HG03066 (cell line): Measurements from ENCODE around the gene TLX2.

Experiments used
- ATAC-seq: cut with Tn5 transposase; IDR thresholded peaks from one replicate; pipeline ENCODE4 v1.9.1; 2021; ENCODE audit warnings: low read depth; ENCODE audit not compliant: unreplicated experiment

The TLX2 gene

DNA sequence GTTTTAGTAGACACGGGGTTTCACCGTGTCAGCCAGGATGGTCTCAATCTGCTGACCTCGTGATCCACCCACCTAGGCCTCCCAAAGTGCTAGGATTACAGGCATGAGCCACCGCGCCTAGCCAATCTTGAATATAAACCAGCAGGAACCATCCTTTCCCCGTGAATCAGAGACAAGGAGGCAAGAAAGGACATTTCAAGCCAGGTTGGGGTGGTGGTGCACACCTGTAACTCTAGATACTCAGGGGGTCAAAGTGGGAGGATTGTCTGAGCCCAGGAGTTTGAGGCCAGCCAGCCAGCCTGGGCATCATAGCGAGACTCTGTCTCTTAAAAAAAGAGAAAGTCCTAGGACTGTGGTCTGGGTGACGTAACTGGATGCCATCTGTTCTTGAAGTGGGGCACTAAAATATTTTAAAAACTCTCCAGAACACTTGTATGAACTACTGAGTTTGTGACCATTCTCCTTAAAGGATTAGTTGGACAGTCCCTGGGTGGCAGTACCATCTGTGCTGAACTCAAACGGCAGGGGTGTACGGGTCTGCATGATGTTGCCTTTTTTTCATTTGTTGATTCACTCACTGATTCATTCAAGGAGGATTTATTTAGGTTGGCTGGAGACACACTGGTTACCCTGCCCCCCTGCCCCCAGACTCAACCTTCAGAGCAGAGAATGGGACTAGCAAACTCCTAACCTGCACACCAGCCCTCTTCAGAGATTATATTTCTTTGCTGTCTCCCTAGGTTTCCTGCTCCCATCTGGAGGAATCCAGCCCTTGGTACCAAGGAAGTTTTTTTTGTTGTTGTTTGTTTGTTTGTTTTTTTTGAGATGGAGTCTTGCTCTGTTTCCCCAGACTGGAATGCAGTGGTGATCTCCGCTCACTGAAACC, 2.9 kb upstream of the TLX2 start:
- ATAC-seq, result no peak

DNA sequence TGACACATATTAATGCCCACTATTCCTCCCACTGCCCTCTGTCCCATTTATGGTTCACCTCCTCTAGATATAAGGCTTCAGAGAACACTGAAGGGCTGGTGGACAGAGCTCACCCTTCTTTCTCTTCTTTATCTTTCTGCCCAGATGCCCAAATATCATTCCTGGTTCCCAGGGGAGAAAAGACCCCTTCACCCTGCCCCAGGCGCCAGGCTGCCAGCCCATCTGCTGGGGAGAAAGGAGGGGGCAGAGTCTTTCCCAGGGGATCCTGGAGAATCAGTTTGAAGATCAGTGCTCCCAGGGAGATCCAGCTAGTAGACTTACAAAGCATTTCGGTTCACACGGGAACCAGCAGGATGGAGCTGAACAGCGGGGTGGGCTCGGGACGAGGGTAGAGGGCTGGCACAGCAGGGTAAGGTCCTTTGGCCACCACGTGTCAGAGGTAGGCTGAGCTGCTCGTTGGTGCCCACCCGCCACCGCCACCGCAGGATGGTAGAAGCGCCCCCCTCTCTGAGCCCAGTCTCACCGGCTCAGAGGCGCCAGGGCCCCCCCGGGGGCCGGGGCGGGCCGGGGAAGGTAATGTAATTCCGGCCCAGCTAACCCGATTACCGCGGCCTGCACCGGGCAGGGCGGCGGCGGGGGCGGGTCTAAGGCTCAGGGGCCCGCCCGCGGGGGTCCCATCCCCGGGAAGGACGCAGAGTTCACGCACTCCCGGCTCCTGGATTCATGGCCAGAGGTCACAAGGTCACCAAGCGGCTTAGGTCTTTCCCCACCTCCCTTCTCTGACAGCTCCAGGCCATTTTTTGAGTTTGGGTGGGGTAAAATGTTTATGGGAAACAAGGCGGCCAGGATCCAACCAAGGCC, 1.3 kb upstream of the TLX2 start:
- ATAC-seq, result no peak

DNA sequence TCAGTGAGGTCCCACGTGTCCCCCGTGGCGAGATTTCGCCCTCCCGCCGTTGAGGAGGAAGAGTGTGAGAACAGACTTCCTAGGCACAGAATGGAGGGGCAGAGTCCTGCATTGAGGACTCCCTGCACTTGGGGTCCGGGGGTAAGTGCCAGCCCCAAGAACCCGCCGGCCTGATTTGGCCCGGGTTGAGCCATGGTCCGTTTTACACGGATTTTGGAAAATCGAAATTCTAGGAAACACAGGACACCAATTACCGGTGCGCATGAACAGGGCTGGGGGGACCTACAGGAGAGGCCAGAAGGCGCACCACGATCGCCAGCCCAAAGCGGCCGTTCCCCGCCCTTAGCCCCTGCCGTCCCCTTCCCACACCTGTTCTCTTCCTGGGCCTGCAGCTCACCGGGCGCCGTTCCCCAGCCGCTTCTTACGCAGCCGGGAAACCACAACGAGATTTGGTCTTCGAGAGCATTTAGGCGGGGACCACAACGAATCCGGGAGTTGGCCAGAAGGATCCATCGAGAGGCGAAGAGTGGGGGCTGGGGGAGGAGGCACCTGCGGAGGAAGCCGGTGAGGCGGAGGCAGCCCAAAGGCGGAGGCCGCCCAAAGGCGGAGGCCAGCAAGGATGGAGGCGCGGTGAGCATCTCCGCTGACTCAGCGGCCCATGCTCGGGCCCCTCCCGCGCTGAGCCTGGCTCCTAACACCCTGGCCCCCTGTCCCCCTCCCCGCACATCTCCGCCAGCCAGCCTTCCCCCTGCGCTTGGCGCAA, 464 bp upstream of the TLX2 start:
- no peak for ATAC-seq

DNA sequence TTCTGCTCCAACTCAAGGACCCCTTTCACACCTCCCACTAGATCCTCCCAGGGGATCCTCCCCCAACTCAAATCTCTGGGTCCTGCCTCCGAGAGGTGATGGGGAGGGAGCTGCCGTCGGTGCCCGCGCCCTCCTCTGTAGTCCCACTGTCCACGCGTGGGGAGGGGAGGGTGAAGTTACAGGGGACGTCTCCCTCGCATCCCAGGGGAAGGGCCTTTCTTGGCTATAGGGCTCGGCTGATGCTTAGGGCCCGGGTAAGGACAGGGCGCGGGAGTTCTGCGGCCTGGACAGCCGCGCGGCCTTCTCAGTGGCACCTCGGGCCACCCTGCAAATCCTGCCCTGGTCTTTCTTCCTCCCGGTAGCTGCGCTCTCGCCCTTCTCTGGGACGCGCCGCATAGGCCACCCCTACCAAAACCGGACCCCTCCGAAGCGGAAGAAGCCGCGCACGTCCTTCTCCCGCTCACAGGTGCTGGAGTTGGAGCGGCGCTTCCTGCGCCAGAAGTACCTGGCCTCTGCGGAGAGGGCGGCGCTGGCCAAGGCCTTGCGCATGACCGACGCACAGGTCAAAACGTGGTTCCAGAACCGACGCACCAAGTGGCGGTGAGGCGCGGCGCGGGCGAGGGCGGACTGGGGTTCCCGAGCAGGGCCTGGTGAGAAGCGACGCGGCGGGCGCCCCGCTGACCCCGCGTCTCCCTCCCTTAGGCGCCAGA, 1.2 kb downstream of the TLX2 start:
- no peak for ATAC-seq

DNA sequence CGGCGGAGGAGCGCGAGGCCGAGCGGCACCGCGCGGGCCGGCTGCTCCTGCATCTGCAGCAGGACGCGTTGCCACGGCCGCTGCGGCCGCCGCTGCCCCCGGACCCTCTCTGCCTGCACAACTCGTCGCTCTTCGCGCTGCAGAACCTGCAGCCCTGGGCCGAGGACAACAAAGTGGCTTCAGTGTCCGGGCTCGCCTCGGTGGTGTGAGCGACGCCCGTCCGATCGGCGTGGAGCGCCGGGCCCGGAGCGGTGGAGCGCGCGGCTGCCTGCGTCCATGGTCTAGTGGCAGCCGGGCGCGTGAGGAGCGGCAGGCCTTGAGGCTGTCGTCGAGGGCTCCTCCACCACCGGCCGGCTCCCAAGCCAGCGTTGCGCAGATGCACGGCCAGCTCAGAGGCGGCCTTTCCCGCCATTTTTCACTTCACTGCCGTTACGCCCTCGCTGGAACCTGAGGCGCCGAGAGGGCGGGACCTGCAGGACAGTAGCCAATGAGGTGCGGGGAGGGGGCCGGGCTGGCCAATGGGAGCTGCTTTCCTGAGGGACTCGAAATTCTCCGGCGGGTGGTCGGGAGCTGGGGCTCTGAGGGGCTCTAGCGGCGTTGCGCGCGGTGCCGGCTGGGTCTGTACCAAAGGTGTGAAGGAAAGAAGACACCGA, 1.9 kb downstream of the TLX2 start:
- ATAC-seq, result no peak

DNA sequence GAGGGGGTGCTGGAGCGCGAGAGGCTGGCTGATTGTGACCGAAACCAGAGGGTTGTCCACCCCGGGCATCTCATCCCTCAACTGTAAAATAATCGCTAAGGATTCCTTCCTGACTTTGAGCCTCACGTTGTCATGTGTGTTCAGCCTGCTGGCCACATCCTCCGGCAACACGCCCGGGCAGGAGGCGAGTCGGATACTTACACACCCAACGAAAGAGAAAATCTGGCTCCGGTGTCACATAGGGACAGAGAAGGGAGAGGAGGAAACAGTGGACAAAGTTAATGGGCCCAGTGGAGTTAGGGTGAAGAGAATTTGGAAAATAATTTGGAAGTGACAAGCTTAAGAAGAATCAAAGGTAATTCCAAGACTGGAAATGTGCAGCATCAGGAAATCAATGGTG, 2.4 kb downstream of the TLX2 start:
- no peak for ATAC-seq

DNA sequence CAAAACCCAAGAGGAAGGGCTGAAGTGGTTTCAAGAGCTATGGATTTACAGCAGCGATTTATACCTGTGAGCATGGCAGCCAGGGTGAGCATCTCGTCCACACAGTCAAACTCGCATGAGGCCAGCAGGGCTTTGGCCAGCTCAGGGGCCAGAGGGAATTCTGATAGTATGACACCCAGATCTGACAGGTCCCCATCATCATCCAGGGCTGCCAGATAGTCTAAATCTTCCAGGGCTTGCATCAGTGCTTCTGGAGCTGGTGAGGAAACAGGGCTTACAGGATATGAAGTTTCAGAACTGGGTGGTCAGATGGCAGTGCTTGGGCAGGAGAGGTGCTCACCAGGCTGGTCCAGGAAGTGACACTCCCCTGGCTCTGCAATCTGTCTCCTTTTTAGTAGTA, 8.3 kb downstream of the TLX2 start:
- ATAC-seq, result no peak

DNA sequence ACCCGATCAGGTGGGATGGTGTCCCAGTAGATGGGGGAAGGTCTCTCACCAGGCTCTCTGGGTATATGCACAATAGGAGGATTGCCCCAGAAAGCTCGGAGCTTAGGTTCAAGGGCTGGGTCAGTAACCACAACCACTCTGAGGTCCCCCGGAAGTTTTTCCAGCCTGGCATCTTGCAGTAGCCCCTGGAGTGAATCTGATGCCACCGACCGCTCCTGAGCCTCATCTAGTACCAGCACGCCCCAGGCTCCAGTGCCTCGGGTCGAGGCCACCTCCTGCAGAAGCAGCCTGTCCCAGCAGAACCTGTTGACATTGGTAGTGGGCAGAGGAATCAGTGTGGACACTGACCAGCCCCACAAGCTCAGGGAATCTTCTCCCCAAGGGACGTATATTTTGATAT, 9.8 kb downstream of the TLX2 start:
- ATAC-seq, result no peak

DNA sequence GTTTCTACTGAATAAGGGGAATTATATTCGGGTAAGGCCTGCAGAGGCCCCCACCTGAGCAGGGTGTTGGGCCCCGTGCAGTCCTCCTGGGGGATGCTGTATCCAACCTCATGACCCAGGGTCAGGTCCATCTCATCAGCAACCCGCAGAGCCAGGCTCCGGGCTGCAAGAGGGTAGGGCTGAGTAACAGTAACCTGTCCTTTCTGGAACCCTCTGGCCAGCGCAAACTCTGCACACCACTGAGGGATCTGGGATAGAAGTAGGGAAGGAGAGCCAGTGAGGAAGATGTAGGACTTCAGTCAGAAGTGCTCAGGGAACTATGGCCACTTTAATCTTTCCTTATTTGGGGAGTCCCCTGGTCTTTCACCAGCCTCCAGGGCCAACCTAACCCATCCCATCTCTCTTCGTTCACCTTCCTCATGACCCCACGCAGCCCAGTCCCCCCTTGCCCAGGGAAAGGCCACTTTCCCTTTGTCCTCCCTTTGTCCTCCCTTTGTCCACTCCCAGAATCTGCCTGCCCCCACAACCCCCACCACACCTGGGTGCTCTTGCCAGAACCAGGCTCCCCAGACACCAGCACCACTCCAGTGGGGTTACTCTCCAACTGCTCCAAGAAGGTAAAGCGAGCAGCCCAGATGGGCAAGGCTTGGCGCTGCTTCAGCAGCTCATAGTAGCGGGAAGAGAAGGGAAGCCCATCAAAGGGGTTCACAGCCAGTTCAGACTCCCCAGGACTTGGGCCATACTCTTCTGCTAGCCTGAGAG, 10.9 kb downstream of the TLX2 start:
- ATAC-seq, result no peak

DNA sequence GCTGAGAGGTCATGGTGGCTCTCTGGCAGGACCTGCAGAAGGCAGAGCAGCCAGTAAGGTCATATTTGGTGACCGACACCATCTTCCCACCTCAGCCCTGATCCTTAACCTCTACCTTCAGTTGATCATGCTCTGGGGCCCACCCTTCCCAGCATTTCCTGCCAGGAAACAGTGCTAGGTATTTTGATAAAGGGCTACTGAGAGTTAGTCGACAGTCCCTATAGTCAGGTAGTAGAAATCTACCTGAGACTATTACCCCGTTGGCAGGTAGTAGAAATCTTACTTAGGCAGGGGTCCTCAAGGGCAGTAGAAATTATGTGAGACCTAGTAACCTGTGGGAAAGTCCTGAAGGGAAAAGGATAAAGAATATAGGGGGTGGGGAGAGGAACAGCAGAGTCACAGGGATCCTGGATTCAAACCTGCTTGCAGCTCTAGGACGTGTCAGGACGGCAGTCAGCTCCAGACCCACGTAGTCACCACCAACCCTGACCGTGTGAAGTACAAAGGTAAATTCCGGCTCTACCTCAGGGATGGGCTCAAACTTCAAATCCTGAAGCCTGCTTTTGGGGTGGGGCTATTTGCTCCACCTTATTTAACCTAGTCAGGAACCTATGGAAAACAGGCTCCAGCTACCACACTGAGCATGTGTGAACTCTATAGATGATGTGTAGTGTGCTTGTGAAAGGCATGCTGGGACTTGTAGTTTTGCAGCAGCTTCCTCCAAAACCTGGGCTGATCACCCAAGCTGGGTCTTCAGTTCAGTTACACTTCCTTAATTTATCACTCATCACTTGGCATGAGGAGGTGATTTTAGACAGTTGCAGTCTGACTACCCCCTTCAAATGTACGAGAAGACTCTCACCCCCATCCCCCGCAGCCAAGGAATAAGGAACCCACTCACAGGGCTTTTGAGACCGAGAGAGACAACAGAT, 11.7 kb downstream of the TLX2 start, which contains the start of gene DQX1:
TSS of gene DQX1 (minus strand) at position 515 of the 932 bp plus-strand sequence. CDS start at position 13, 502 bp downstream.
- no peak for ATAC-seq

DNA sequence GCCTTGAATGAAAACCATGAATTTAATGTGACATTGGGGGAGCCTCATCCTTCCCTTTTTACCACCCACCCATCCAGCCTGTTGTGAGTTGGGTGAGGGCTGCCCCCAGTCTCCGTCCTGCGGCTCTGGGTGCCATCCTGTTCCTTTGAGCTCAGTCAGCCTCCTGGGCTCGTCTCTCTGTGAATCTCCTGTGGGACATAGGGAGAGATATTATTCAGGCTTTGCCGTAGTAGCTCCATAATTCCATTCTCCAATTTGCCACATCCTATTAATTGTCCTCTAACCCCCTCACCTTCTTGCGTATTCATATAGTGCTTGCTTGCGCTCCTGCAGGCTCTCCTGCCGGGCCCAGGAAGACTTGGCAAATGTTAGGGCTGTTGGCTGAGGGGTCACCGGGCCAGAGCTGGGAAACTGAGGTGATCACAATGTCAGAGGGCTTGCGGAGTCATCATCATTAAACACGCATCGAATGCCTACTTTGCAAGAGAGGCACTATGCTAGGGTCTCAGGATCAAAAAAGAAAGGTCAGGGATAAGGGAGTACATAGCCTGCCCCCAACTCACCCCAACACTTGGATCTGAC, 12.5 kb downstream of the TLX2 start:
- ATAC-seq, result no peak

DNA sequence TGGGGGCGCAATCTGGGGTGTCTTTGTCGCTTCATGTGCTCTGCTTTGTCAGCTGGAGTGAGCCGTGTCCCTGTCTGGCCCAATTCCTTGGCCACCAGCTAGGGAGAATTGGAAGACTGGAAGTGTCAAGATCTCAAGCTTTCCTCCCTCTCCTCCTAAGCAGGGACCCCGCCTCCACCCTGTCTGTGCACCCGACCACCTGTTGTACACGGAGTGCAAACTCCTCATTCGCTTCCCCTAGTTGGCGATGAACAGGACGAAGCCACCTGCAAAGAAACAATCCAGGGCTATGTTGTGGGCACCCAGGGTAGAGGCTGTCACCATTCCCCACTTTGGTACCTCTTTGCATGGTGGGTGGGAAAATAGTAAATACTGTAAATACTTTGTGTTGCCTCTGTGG, 13.5 kb downstream of the TLX2 start:
- ATAC-seq, result no peak

DNA sequence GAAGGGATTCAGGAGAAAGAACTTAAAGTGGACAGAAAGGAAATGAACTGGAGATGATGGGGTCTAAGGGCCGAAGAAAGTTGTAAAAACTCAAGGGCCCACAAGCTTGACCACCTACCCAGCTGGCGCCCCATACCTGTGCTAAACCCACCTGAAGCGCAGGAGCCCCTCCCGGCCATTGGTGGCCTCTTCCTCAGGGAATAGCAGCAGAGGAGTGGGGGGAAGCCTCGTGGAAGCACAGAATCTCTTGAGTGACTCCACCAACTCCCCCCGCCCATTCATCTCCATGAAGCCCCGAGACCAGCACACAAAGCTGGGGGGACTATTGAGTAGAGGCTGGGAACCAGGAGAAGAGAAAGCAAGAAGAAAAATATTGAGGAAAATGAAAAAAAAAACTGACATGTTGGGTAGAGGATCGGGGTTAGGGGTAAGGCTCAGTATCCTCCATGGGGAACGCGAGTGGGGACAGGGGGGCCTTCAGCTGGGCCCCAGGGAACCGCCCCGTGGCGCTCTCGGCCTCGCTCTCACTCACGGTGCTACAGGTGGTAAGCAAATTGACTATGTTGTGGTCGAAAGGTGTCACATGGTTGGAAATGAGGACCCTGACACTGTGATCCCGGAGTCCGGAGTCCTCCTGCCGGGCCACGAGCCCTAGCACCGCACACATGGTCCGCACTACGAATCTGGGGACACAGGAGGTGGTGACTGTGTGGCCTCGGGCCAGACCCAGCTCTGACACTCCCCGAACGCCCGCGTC, 14.5 kb downstream of the TLX2 start:
- peak; percentile 3 for ATAC-seq

DNA sequence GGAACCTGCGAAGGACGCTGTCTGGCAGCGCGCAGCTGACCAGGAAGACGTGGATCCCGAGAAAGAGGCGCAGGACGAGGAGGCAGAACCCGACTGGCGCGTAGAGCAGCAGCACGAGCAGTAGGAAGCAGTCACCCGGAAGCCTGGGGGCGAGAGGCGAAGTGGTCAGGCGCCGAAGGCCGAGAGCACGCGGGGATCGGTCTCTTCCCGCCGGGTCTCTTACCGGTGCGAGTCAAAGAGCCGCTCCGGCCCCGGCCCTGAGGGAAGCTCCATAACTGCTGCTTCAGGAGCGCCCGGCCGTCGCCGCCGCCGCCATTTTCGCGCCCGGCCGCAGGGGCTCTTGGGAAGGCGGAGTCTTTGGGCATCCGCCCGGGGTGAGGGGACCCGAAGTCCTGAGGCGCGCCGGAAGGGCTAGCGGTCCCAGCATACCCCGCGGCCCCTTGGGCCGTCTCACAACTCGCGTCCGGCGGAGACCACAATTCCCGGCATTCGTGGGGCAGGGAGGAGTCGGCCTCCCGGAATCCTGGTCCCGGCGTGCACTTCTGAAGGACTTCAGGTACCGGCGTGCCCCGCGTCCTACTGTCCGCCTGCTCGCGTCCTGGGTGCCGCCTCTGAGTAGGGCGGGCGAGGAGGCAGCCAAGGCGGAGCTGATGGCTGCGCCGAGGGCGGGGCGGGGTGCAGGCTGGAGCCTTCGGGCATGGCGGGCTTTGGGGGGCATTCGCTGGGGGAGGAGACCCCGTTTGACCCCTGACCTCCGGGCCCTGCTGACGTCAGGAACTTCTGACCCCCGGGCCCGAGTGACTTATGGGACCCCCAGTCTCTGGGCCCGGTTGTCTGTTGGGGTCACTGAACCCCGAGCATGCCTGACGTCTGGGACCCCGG, 15.3 kb downstream of the TLX2 start, which contains the start of the genes AUP1 and HTRA2:
TSS of gene AUP1 (minus strand) at position 350 of the 882 bp plus-strand sequence. CDS start at position 273, 77 bp downstream.
TSS of gene HTRA2 (plus strand) at position 577 of the 882 bp plus-strand sequence. CDS start at position 651, 74 bp downstream.
- peak; percentile 82 for ATAC-seq
